Measurements from ENCODE around the gene SCO1.

GRCh38 chr17:10683853-10684252 is 13.5 kb downstream of the SCO1 start:
- TF ChIP-seq CTCF (conservative IDR thresholded peaks at IDR 0.05 in 1 of 2, IDR thresholded peaks at IDR 0.05 in 1 of 2; ENCODE audit: extremely low read depth in 1 of 2, insufficient read depth in 1 of 2, low read depth in 1 of 2, low read length in 2 of 2) (peak; percentile 50 to 57), EZH2 (IDR thresholded peaks at IDR 0.05; ENCODE audit: borderline replicate concordance, low read length) (no peak)
